HCT116 (cell line): ENCODE data around the gene CASK. TPM values are rescaled to one million over a fixed set of nuclear protein-coding genes. Genes with fewer than 3 reads are reported as not detected.

ENCODE experiments used
- ATAC-seq: fragments of 200-7000 bp; cut with Tn5 transposase; 2 replicates; pipeline ENCODE4 v1.9.1; 2020; ENCODE audit warnings: mild to moderate bottlenecking, moderate library complexity
- BruUV-seq: library from RNA; stranded (reverse); fragments of 400-500 nt; replicated peaks from 2 replicates; lab custom pipeline; 2021; lab: Mats Ljungman, UMichigan
- CTCF ChIA-PET: fragments of 300-600 bp; sonication (Branson Sonifier 250); formaldehyde crosslinking; loops from one replicate; lab custom pipeline; 2021; ENCODE audit warnings: antibody characterized with exemption; lab: Charles Lee
- POLR2A ChIA-PET: fragments of 300-600, 350-600 bp; sonication (Branson Sonifier 250); formaldehyde crosslinking; loops from one replicate; lab custom pipeline; 2021; ENCODE audit warnings: antibody characterized with exemption; lab: Charles Lee
- RAD21 ChIA-PET, 2 experiments: fragments of 300-600 bp; sonication (Branson Sonifier 250); formaldehyde crosslinking; loops; one replicate each; lab custom pipeline; 2023; ENCODE audit warnings: low total read pairs in 2 of 2; ENCODE audit not compliant: uncharacterized antibody in 2 of 2, unreplicated experiment in 2 of 2, low non-redundant PET in 1 of 2; lab: Charles Lee
- DNase-seq: peaks from one replicate; pipeline ENCODE4 v3.0.0-alpha.2; 2010; ENCODE audit warnings: low read depth, low spot score
- H2AFZ ChIP-seq: fragments of 200-600 bp; shearing (Covaris generic), sonication (generic); 2 replicates; pipeline ENCODE4 v1.6.1; 2017; ENCODE audit warnings: low read depth, mixed run types, mixed read lengths, antibody characterized with exemption, low read length; ENCODE audit not compliant: poor library complexity, severe bottlenecking
- H3K27ac ChIP-seq: 2 replicates; pipeline ENCODE4 v1.5.1; 2012; ENCODE audit warnings: low read depth, low read length
- H3K27me3 ChIP-seq: fragments of 200-600 bp; sonication (generic); 2 replicates; pipeline ENCODE4 v1.6.1; 2016; ENCODE audit warnings: mixed run types, low read length, mixed read lengths; ENCODE audit not compliant: insufficient read depth
- H3K36me3 ChIP-seq, 2 experiments: fragments of 200-500 bp in 1 of 2; fragments of 200-600 bp in 1 of 2; sonication (Bioruptor generic) in 1 of 2; sonication (generic) in 1 of 2; 2 replicates each; pipeline versions ENCODE4 v1.5.1 to v1.6.1; 2014 to 2016; ENCODE audit warnings: low read length in 2 of 2, inconsistent platforms in 1 of 2, mixed read lengths in 1 of 2, mixed run types in 1 of 2; ENCODE audit not compliant: insufficient read depth in 2 of 2, control insufficient read depth in 1 of 2
- H3K4me1 ChIP-seq, 2 experiments: fragments of 200-600 bp in 1 of 2; sonication (generic) in 1 of 2; 2 replicates each; pipeline versions ENCODE4 v1.5.1 to v1.6.1; 2012 to 2017; ENCODE audit warnings: low read length in 2 of 2, inconsistent platforms in 1 of 2, mild to moderate bottlenecking in 1 of 2, mixed read lengths in 1 of 2, mixed run types in 1 of 2, moderate library complexity in 1 of 2; ENCODE audit not compliant: insufficient read depth in 2 of 2, control insufficient read depth in 1 of 2
- H3K4me2 ChIP-seq: fragments of 200-600 bp; sonication (generic); 2 replicates; pipeline ENCODE4 v1.6.1; 2017; ENCODE audit warnings: mixed run types, low read length, mixed read lengths
- H3K4me3 ChIP-seq, 2 experiments: fragments of 200-600 bp in 1 of 2; sonication (generic) in 1 of 2; replicated peaks in 1 of 2; 2 replicates each; pipeline ENCODE4 v1.5.1; 2011 to 2016; ENCODE audit warnings: low read length in 2 of 2, control low read depth in 1 of 2, low read depth in 1 of 2, mild to moderate bottlenecking in 1 of 2, mixed read lengths in 1 of 2, mixed run types in 1 of 2
- H3K79me2 ChIP-seq: fragments of 200-600 bp; sonication (generic); 2 replicates; pipeline ENCODE4 v1.6.1; 2017; ENCODE audit warnings: mild to moderate bottlenecking, mixed run types, low read length, moderate library complexity, mixed read lengths; ENCODE audit not compliant: insufficient read depth
- H3K9ac ChIP-seq: fragments of 200-600 bp; sonication (generic); 2 replicates; pipeline ENCODE4 v1.6.1; 2016; ENCODE audit warnings: low read length, mixed read lengths
- H3K9me2 ChIP-seq: fragments of 200-600 bp; sonication (generic), shearing (Covaris generic); 2 replicates; pipeline ENCODE4 v1.6.1; 2017; ENCODE audit warnings: mixed run types, mild to moderate bottlenecking, moderate library complexity; ENCODE audit not compliant: insufficient read depth
- H3K9me3 ChIP-seq, 2 experiments: fragments of 200-500 bp in 1 of 2; fragments of 200-600 bp in 1 of 2; sonication (Bioruptor generic) in 1 of 2; sonication (generic) in 1 of 2; 2 replicates each; pipeline ENCODE4 v1.6.1; 2014 to 2017; ENCODE audit warnings: low read length in 2 of 2, mixed read lengths in 2 of 2, inconsistent platforms in 1 of 2, low read depth in 1 of 2, mild to moderate bottlenecking in 1 of 2, mixed run types in 1 of 2, moderate library complexity in 1 of 2; ENCODE audit not compliant: control insufficient read depth in 1 of 2, insufficient read depth in 1 of 2
- H4K20me1 ChIP-seq: fragments of 200-600 bp; sonication (generic), shearing (Covaris generic); 2 replicates; pipeline ENCODE4 v1.6.1; 2017; ENCODE audit warnings: mixed run types, mild to moderate bottlenecking, moderate library complexity; ENCODE audit not compliant: insufficient read depth
- CEBPB ChIP-seq: IDR thresholded peaks from 2 replicates; pipeline ENCODE4 v1.6.1; 2012; ENCODE audit warnings: low read depth
- EGR1 ChIP-seq: IDR thresholded peaks from 2 replicates; pipeline ENCODE4 v1.6.1; 2012; ENCODE audit warnings: low read depth
- EZH2 ChIP-seq: fragments of 200-600 bp; sonication (generic); IDR thresholded peaks from 2 replicates; pipeline ENCODE4 v1.6.1; 2017; ENCODE audit warnings: antibody characterized with exemption, mixed run types
- RAD21 ChIP-seq: IDR thresholded peaks from 2 replicates; pipeline ENCODE4 v1.6.1; 2012; ENCODE audit warnings: low read depth, mild to moderate bottlenecking
- SRF ChIP-seq: IDR thresholded peaks from 2 replicates; pipeline ENCODE4 v1.6.1; 2012; ENCODE audit warnings: low read depth
- intact Hi-C: fragments of 100-400 bp; cut with micrococcal nuclease; formaldehyde crosslinking; loops from 2 replicates; pipeline ENCODE4 v1.10.0; 2022
- total RNA-seq: library from RNA; stranded (reverse); gene quantifications from one replicate; pipeline ENCODE4 v1.2.1, GENCODE V29; 2021; ENCODE audit not compliant: unreplicated experiment
- TF ChIP-seq, protein P1 (sequence below), 3 experiments: fragments of 200-600 bp in 1 of 3; sonication (generic) in 1 of 3; IDR thresholded peaks in 2 of 3; conservative IDR thresholded peaks in 1 of 3; 2 replicates each; pipeline ENCODE4 v1.5.1; 2012 to 2017; ENCODE audit warnings: low read depth in 2 of 3, low read length in 2 of 3, antibody characterized with exemption in 1 of 3, borderline replicate concordance in 1 of 3, control low read depth in 1 of 3, mild to moderate bottlenecking in 1 of 3, mixed read lengths in 1 of 3, mixed run types in 1 of 3, moderate library complexity in 1 of 3; ENCODE audit not compliant: insufficient read depth in 1 of 3
- TF ChIP-seq, protein P2 (sequence below): IDR thresholded peaks from 2 replicates; pipeline ENCODE4 v1.6.1; 2011; ENCODE audit warnings: mild to moderate bottlenecking, low read length, moderate library complexity; ENCODE audit not compliant: insufficient replicate concordance; ENCODE audit errors: extremely low read depth

The CASK gene
- total RNA-seq, 1 experiment from 2014 or later = 39.0 TPM

DNA sequence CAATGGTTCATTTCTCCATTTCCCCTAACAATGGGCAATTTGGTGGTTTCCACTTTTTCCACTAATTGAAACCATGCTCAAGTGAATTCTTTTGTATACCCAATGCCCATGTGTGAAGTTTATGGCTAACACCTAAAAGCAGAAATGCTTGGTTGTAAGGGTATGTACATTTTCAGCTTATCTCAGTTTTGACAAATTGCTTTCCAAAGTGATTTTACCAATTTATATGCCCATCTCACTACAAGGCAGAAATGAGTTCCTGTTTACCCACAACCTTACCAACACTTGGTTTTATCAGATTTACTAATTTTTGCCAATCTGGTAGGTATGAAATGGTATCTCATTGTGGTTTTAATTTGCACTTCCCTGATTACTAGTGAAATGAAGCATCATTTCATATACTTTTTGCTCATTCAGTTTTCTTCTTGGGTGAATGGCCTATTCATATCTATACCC, 219.8 kb downstream of the CASK start:
- Histone ChIP-seq H3K36me3 (no peaks in the 10 kb centered on the region), H3K4me2 (no peak overlapping the region), H3K27me3 (no peaks in the 10 kb centered on the region), H3K9me3 (no peaks in the 10 kb centered on the region), H3K79me2 (no peaks in the 10 kb centered on the region), H2AFZ (no peak overlapping the region), H3K27ac (no peak overlapping the region), H4K20me1 (no peaks in the 10 kb centered on the region), H3K4me3 (no peak overlapping the region), H3K9ac (no peak overlapping the region), H3K9me2 (no peaks in the 10 kb centered on the region), H3K4me1 (no peaks in the 10 kb centered on the region)
- RAD21 ChIA-PET = no interaction called here
- CTCF ChIA-PET = no interaction called here
- POLR2A ChIA-PET = no interaction called here
- DNase-seq (no peak), ATAC-seq (no peak)
- TF ChIP-seq, protein P1, sequence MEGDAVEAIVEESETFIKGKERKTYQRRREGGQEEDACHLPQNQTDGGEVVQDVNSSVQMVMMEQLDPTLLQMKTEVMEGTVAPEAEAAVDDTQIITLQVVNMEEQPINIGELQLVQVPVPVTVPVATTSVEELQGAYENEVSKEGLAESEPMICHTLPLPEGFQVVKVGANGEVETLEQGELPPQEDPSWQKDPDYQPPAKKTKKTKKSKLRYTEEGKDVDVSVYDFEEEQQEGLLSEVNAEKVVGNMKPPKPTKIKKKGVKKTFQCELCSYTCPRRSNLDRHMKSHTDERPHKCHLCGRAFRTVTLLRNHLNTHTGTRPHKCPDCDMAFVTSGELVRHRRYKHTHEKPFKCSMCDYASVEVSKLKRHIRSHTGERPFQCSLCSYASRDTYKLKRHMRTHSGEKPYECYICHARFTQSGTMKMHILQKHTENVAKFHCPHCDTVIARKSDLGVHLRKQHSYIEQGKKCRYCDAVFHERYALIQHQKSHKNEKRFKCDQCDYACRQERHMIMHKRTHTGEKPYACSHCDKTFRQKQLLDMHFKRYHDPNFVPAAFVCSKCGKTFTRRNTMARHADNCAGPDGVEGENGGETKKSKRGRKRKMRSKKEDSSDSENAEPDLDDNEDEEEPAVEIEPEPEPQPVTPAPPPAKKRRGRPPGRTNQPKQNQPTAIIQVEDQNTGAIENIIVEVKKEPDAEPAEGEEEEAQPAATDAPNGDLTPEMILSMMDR (IDR thresholded peaks at IDR 0.05 in 2 of 3, conservative IDR thresholded peaks at IDR 0.05 in 1 of 3; ENCODE audit: borderline replicate concordance in 1 of 3, insufficient read depth in 1 of 3, low read depth in 2 of 3, low read length in 2 of 3) = no peak
- TF ChIP-seq, protein P2, sequence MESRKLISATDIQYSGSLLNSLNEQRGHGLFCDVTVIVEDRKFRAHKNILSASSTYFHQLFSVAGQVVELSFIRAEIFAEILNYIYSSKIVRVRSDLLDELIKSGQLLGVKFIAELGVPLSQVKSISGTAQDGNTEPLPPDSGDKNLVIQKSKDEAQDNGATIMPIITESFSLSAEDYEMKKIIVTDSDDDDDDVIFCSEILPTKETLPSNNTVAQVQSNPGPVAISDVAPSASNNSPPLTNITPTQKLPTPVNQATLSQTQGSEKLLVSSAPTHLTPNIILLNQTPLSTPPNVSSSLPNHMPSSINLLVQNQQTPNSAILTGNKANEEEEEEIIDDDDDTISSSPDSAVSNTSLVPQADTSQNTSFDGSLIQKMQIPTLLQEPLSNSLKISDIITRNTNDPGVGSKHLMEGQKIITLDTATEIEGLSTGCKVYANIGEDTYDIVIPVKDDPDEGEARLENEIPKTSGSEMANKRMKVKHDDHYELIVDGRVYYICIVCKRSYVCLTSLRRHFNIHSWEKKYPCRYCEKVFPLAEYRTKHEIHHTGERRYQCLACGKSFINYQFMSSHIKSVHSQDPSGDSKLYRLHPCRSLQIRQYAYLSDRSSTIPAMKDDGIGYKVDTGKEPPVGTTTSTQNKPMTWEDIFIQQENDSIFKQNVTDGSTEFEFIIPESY = no peak
- no TSS peak for BruUV-seq
- intact Hi-C loops = no loop called here

DNA sequence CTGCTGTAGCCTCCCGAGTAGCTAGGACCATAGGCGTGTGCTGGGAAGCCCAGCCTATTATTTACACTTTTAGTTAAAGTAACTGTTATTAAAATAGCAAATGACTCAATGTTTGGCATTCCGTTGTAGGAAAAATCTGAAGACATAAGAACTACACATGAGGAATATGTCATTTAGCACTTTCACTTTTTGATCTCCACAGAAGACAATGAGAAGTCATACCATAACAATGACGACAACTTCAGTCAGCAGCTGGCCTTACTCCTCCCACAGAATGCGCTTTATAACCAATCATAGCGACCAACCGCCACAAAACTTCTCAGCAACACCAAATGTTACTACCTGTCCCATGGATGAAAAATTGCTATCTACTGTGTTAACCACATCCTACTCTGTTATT, 227.9 kb downstream of the CASK start:
- POLR2A ChIA-PET = no interaction called here
- Histone ChIP-seq H3K9ac (no peak overlapping the region), H3K27ac (no peak overlapping the region), H3K4me1 (no peaks in the 10 kb centered on the region), H3K27me3 (no peaks in the 10 kb centered on the region), H3K4me3 (no peak overlapping the region), H4K20me1 (no peaks in the 10 kb centered on the region), H3K36me3 (no peaks in the 10 kb centered on the region), H3K9me2 (no peaks in the 10 kb centered on the region), H3K9me3 (no peaks in the 10 kb centered on the region)
- CTCF ChIA-PET = no interaction called here
- no TSS peak for BruUV-seq
- DNase-seq = no peak
- RAD21 ChIA-PET = no interaction called here
- TF ChIP-seq EGR1 (no peak), CEBPB (no peak), EZH2 (no peak), SRF (no peak), RAD21 (no peak)
- TF ChIP-seq, all 23 proteins: peak for 0
- Histone ChIP-seq H2AFZ (no peak overlapping the region), H3K4me2 (no peak overlapping the region), H3K79me2 (no peaks in the 10 kb centered on the region)
- ATAC-seq = no peak
- intact Hi-C loops = no loop called here
